ENCODE measurements around the gene SMAD7. TPM values are rescaled to one million over a fixed set of nuclear protein-coding genes. Genes with fewer than 3 reads are reported as not detected.

Gene SMAD7
- 10 to 100 TPM; 29.6 to 35.8 (median 30.7) TPM for total RNA-seq (2021; fragmentation: NEBNext Ultra II Directional; extraction: Animal tissue kit (Norgen Biotek cat#: 25700))
- long read RNA-seq, full-length matches to known transcripts: 11 of 16 reads
- long read RNA-seq, partial matches to known transcripts: 0 of 16 reads
- long read RNA-seq, other reads (novel, unspliced or antisense): 5 of 16 reads

- Mint-ChIP-seq H3K4me1 (ENCODE audit: low read depth) (peaks cover 49% of the 10 kb centered on the region), H3K36me3 (ENCODE audit: low read depth) (peaks cover 39% of the 10 kb centered on the region), H3K27me3 (ENCODE audit: insufficient read depth) (peaks cover 11% of the 10 kb centered on the region), H3K27ac (peak within 1 kb of the TSS; percentile 93), H3K4me3 (peak within 1 kb of the TSS; percentile 100), H3K9me3 (peaks cover 4% of the 10 kb centered on the region; the same call in 1 of the 2 replicates)
- DNase-seq: no peak
- TF ChIP-seq CTCF (IDR thresholded peaks at IDR 0.05): no peak
Observed at GRCh38 chr18:48950536-48951447, at the start of gene SMAD7. Gene SMAD7 (minus strand): TSS chr18:48950965. CDS start chr18:48950424, 541 bp downstream.

- Mint-ChIP-seq H3K27ac (peak overlapping the region; percentile 100; the same call in 1 of the 2 replicates), H3K36me3 (ENCODE audit: low read depth) (no peaks in the 10 kb centered on the region), H3K9me3 (no peaks in the 10 kb centered on the region), H3K4me1 (ENCODE audit: low read depth) (peaks cover 46% of the 10 kb centered on the region), H3K27me3 (ENCODE audit: insufficient read depth) (no peaks in the 10 kb centered on the region; the same call in none of the 2 replicates), H3K4me3 (no peak overlapping the region)
- no peak for TF ChIP-seq CTCF (IDR thresholded peaks at IDR 0.05)
- no peak for DNase-seq
Observed at GRCh38 chr18:48999569-48999968, 48.8 kb upstream of the SMAD7 start.

- H3K9me3 Mint-ChIP-seq: no peaks in the 10 kb centered on the region
- peaks cover 59% of the 10 kb centered on the region for H3K4me1 Mint-ChIP-seq (ENCODE audit: low read depth)
- peak overlapping the region; percentile 82 for H3K4me3 Mint-ChIP-seq
- no peaks in the 10 kb centered on the region for H3K36me3 Mint-ChIP-seq (ENCODE audit: low read depth)
- peaks cover 1% of the 10 kb centered on the region for H3K27me3 Mint-ChIP-seq (ENCODE audit: insufficient read depth)
- peak overlapping the region; percentile 100 for H3K27ac Mint-ChIP-seq
- DNase-seq: peak; percentile 97
- TF ChIP-seq CTCF (IDR thresholded peaks at IDR 0.05): no peak
Observed at GRCh38 chr18:48997985-48998831, 47.4 kb upstream of the SMAD7 start.

- Mint-ChIP-seq H3K4me3 (peak overlapping the region; percentile 82), H3K27me3 (ENCODE audit: insufficient read depth) (peaks cover 1% of the 10 kb centered on the region), H3K4me1 (ENCODE audit: low read depth) (peaks cover 65% of the 10 kb centered on the region), H3K27ac (peak overlapping the region; percentile 100), H3K36me3 (ENCODE audit: low read depth) (no peaks in the 10 kb centered on the region), H3K9me3 (no peaks in the 10 kb centered on the region)
- no peak for DNase-seq
- TF ChIP-seq CTCF (IDR thresholded peaks at IDR 0.05): no peak
Observed at GRCh38 chr18:48997681-48997984, 46.9 kb upstream of the SMAD7 start.

- DNase-seq: peak; percentile 99
- TF ChIP-seq CTCF (IDR thresholded peaks at IDR 0.05): peak; percentile 39
- Mint-ChIP-seq H3K27ac (peak overlapping the region; percentile 100), H3K4me3 (peak overlapping the region; percentile 82), H3K27me3 (ENCODE audit: insufficient read depth) (peaks cover 1% of the 10 kb centered on the region), H3K9me3 (no peaks in the 10 kb centered on the region), H3K4me1 (ENCODE audit: low read depth) (peaks cover 69% of the 10 kb centered on the region), H3K36me3 (ENCODE audit: low read depth) (no peaks in the 10 kb centered on the region)
Observed at GRCh38 chr18:48996901-48997463, 46.2 kb upstream of the SMAD7 start.
